Endothelial cell of umbilical vein (primary cell): ENCODE results near the gene TNIK. TPM values are rescaled to one million over a fixed set of nuclear protein-coding genes. Genes with fewer than 3 reads are reported as not detected.

Source experiments
- BruUV-seq: library from RNA; stranded (reverse); fragments of 400-500 nt; replicated peaks from 2 replicates; lab custom pipeline; 2021; lab: Mats Ljungman, UMichigan
- CTCF ChIA-PET: fragments of 300-600, 350-600 bp; sonication (Branson Sonifier 250); formaldehyde crosslinking; loops from one replicate; lab custom pipeline; 2021; ENCODE audit warnings: antibody characterized with exemption, inconsistent platforms; lab: Charles Lee
- POLR2A ChIA-PET: fragments of 300-600, 350-600 bp; sonication (Branson Sonifier 250); formaldehyde crosslinking; loops from one replicate; lab custom pipeline; 2021; ENCODE audit warnings: antibody characterized with exemption, inconsistent platforms; lab: Charles Lee
- DNase-seq: peaks from one replicate; pipeline ENCODE4 v3.0.0-alpha.2; 2011; ENCODE audit warnings: low read depth, low spot score
- FAIRE-seq: peaks from 2 replicates; lab custom pipeline; 2011; peaks lifted over from hg19 to GRCh38; lab: Jason Lieb, UNC
- H2AFZ ChIP-seq: 2 replicates; pipeline ENCODE4 v1.6.0; 2012; ENCODE audit warnings: low read depth, low read length, control low read depth, inconsistent platforms
- H3K27ac ChIP-seq: 2 replicates; pipeline ENCODE4 v1.5.1; 2011; ENCODE audit warnings: low read depth, mild to moderate bottlenecking, control low read depth, low read length, moderate library complexity; ENCODE audit not compliant: insufficient read depth
- H3K27me3 ChIP-seq, 2 experiments: 2 replicates each; pipeline versions ENCODE4 v1.6.0 to v1.6.1; 2011; ENCODE audit warnings: low read length in 2 of 2, mixed read lengths in 1 of 2; ENCODE audit not compliant: control insufficient read depth in 2 of 2, insufficient read depth in 2 of 2
- H3K36me3 ChIP-seq, 2 experiments: 2 replicates in 1 of 2; 3 replicates in 1 of 2; pipeline ENCODE4 v1.5.1; 2011; ENCODE audit warnings: low read length in 2 of 2, mild to moderate bottlenecking in 1 of 2, moderate library complexity in 1 of 2; ENCODE audit not compliant: control insufficient read depth in 2 of 2, insufficient read depth in 2 of 2; ENCODE audit errors: extremely low read depth in 1 of 2
- H3K4me1 ChIP-seq: 3 replicates; pipeline ENCODE4 v1.5.1; 2011; ENCODE audit warnings: mild to moderate bottlenecking, low read length; ENCODE audit not compliant: control insufficient read depth, insufficient read depth; ENCODE audit errors: extremely low read depth
- H3K4me2 ChIP-seq: 2 replicates; pipeline ENCODE4 v1.6.1; 2011; ENCODE audit warnings: low read length, control low read depth, mixed read lengths; ENCODE audit not compliant: insufficient read depth
- H3K4me3 ChIP-seq, 3 experiments: fragments of 200-600 bp in 1 of 3; sonication (generic), shearing (Covaris generic) in 1 of 3; replicated peaks in 1 of 3; 2 replicates each; pipeline ENCODE4 v1.5.1; 2011 to 2016; ENCODE audit warnings: control low read depth in 3 of 3, low read length in 3 of 3, mild to moderate bottlenecking in 2 of 3, inconsistent platforms in 1 of 3, low read depth in 1 of 3, moderate library complexity in 1 of 3; ENCODE audit not compliant: insufficient read depth in 1 of 3
- H3K79me2 ChIP-seq: 2 replicates; pipeline ENCODE4 v1.6.0; 2012; ENCODE audit warnings: low read length, inconsistent platforms; ENCODE audit not compliant: control insufficient read depth, insufficient read depth
- H3K9ac ChIP-seq: replicated peaks from 2 replicates; pipeline ENCODE3; 2011; ENCODE audit warnings: low read length, control low read depth; ENCODE audit not compliant: insufficient read depth; ENCODE audit errors: extremely low read depth
- H3K9me1 ChIP-seq: replicated peaks from 3 replicates; pipeline ENCODE4 v1.6.0; 2011; ENCODE audit warnings: mild to moderate bottlenecking, low read length; ENCODE audit not compliant: control insufficient read depth, insufficient read depth; ENCODE audit errors: extremely low read depth
- H3K9me3 ChIP-seq: replicated peaks from 2 replicates; pipeline ENCODE4 v1.5.1; 2012; ENCODE audit warnings: low read length, inconsistent platforms; ENCODE audit not compliant: control insufficient read depth, insufficient read depth
- H4K20me1 ChIP-seq: replicated peaks from 2 replicates; pipeline ENCODE3; 2011; ENCODE audit warnings: mild to moderate bottlenecking, low read length; ENCODE audit not compliant: control insufficient read depth, insufficient read depth; ENCODE audit errors: extremely low read depth
- CTCF ChIP-seq, 2 donors: IDR thresholded peaks; 1 replicate in 1 of 2; 2 replicates in 1 of 2; pipeline ENCODE4 v1.5.1; 2011; ENCODE audit warnings: low read length in 2 of 2, mild to moderate bottlenecking in 2 of 2, moderate library complexity in 2 of 2, control low read depth in 1 of 2, inconsistent platforms in 1 of 2, low read depth in 1 of 2; ENCODE audit not compliant: insufficient read depth in 1 of 2; ENCODE audit errors: extremely low read depth in 1 of 2
- EZH2 ChIP-seq: IDR thresholded peaks from 2 replicates; pipeline ENCODE4 v1.6.1; 2012; ENCODE audit warnings: borderline replicate concordance, low read depth, mild to moderate bottlenecking, moderate library complexity, low read length, inconsistent platforms; ENCODE audit not compliant: severe bottlenecking
- FOS ChIP-seq: IDR thresholded peaks from 2 replicates; pipeline ENCODE4 v1.6.1; 2011; ENCODE audit warnings: mild to moderate bottlenecking, low read length, moderate library complexity, borderline replicate concordance; ENCODE audit not compliant: insufficient read depth
- GATA2 ChIP-seq: IDR thresholded peaks from 2 replicates; pipeline ENCODE4 v1.7.0; 2011; ENCODE audit warnings: low read depth, mild to moderate bottlenecking, moderate library complexity, mixed read lengths, low read length; ENCODE audit not compliant: insufficient read length, insufficient read depth
- JUN ChIP-seq: IDR thresholded peaks from 2 replicates; pipeline ENCODE4 v1.6.1; 2011; ENCODE audit warnings: borderline replicate concordance, low read depth; ENCODE audit not compliant: insufficient read length, insufficient read depth
- MAX ChIP-seq: IDR thresholded peaks from 2 replicates; pipeline ENCODE4 v1.6.1; 2011; ENCODE audit not compliant: insufficient read depth, insufficient read length
- MYC ChIP-seq: IDR thresholded peaks from one replicate; pipeline ENCODE4 v1.6.1; 2011; ENCODE audit warnings: mild to moderate bottlenecking, low read depth, low read length
- POLR2A ChIP-seq: IDR thresholded peaks from 2 replicates; pipeline ENCODE4 v1.6.1; 2012; ENCODE audit warnings: low read depth, mild to moderate bottlenecking, control low read depth, low read length
- POLR2AphosphoS5 ChIP-seq: IDR thresholded peaks from 2 replicates; pipeline ENCODE4 v1.6.1; 2012; ENCODE audit warnings: low read depth, mild to moderate bottlenecking, control low read depth, low read length, moderate library complexity; ENCODE audit not compliant: insufficient read depth
- dilution Hi-C: fragments of 300-500 bp; cut with MboI; formaldehyde crosslinking; loops from one replicate; pipeline ENCODE4 v1.15.0; 2019; ENCODE audit warnings: low sequenced_read_pairs; ENCODE audit not compliant: extremely low pct_ligation_motif_present
- intact Hi-C: fragments of 100-400 bp; cut with micrococcal nuclease; formaldehyde crosslinking; loops from one replicate; pipeline ENCODE4 v1.10.0; 2022
- polyA plus RNA-seq, 4 experiments: library from polyadenylated mRNA; depleted of rRNA in 3 of 4; stranded (reverse) in 3 of 4; unstranded in 1 of 4; fragments of >200 nt; gene quantifications; 2 replicates each; pipeline versions ENCODE4 v1.2.1 to v1.2.3, GENCODE V29; 2011 to 2012; ENCODE audit warnings: missing spikeins in 1 of 4
- total RNA-seq: library from RNA; stranded (reverse); gene quantifications from 2 replicates; pipeline ENCODE4 v1.2.3, GENCODE V29; 2021

The TNIK gene
- total and polyA plus RNA-seq, 2 donors (not counting 3 experiments of a cell fraction or from before 2014, with no cell fraction given): 10.9 to 39.7 TPM

GRCh38 chr3:171389491-171389890 lies 70.7 kb downstream of the TNIK start:
- no TSS peak for BruUV-seq
- H3K27me3 ChIP-seq: no peaks in the 10 kb centered on the region
- no peaks in the 10 kb centered on the region for H3K36me3 ChIP-seq
- no peak overlapping the region for H3K4me2 ChIP-seq
- TF ChIP-seq MYC (no peak), CTCF (IDR thresholded peaks at IDR 0.05; ENCODE audit: extremely low read depth in 1 of 2, insufficient read depth in 1 of 2, low read depth in 1 of 2, low read length in 2 of 2) (no peak), FOS (no peak), EZH2 (no peak), POLR2A (no peak), JUN (no peak), MAX (no peak), GATA2 (no peak), POLR2AphosphoS5 (no peak)
- no peaks in the 10 kb centered on the region for H3K9me3 ChIP-seq
- no peaks in the 10 kb centered on the region for H4K20me1 ChIP-seq
- H3K4me3 ChIP-seq: no peak overlapping the region
- dilution Hi-C loops (no loop called here), intact Hi-C loops (no loop called here)
- POLR2A ChIA-PET: no interaction called here
- H3K4me1 ChIP-seq: peaks cover 17% of the 10 kb centered on the region
- no peak overlapping the region for H2AFZ ChIP-seq
- H3K79me2 ChIP-seq: peaks cover 24% of the 10 kb centered on the region
- FAIRE-seq: no peak
- H3K9me1 ChIP-seq: no peaks in the 10 kb centered on the region
- no peak for DNase-seq
- CTCF ChIA-PET: no interaction called here
- no peak overlapping the region for H3K9ac ChIP-seq
- H3K27ac ChIP-seq: no peak overlapping the region
